HFF-Myc (cell line): Measurements from ENCODE around the gene EFNA4.

Experiments
- DNase-seq: peaks from one replicate; pipeline ENCODE4 v3.0.0-alpha.2; 2011; ENCODE audit warnings: low read depth; ENCODE audit errors: extremely low read depth
- H3K4me3 ChIP-seq: replicated peaks from 2 replicates; pipeline ENCODE4 v1.5.1; 2011; ENCODE audit warnings: low read depth, mild to moderate bottlenecking, control low read depth, low read length
- TF ChIP-seq, protein P1 (sequence below): IDR thresholded peaks from 2 replicates; pipeline ENCODE4 v1.5.1; 2012; ENCODE audit warnings: mild to moderate bottlenecking, low read depth, low read length, control low read depth; ENCODE audit errors: missing control alignments

EFNA4 gene

DNA sequence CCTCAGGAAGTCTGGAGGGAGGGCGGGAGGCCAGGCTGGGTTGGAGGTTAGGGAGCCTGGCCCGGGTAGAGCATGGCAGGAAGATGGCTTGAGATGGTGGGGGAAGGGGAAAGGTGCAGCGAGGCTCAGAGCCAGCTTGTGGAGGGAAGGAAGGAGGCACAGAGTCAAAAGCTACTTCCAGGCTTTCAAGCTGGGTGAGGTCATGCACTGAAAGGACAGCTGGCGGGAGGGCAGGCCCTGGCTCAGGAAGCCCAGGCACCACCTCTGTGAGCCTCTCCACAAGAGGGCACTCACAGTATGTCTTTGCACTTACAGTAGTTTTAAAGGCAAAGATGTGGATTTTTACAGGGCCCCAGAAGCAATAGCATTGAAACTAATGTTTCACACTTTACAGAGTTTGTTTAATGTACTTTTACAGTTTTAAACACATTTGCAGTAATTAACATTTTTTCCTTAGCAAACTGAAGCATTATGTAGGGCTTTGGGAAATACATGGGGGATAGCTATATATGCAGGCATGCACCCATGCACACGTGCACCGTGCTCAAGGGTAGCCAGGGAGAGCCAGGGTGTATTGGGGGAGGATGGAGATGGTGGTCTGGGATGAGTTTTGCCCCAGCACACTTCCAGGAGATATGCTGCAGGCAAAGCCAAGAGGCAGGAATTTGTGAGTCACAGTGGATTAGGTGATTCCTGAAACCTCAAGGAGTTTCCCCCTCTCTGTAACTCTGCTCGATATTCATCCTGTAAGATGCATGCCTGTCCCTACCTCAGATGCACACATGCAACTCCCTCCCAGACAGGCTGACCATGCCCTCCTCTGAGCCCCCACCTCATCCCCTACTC, 18.5 kb upstream of the EFNA4 start:
- H3K4me3 ChIP-seq, result no peak overlapping the region
- no peak for DNase-seq
- TF ChIP-seq, protein P1, sequence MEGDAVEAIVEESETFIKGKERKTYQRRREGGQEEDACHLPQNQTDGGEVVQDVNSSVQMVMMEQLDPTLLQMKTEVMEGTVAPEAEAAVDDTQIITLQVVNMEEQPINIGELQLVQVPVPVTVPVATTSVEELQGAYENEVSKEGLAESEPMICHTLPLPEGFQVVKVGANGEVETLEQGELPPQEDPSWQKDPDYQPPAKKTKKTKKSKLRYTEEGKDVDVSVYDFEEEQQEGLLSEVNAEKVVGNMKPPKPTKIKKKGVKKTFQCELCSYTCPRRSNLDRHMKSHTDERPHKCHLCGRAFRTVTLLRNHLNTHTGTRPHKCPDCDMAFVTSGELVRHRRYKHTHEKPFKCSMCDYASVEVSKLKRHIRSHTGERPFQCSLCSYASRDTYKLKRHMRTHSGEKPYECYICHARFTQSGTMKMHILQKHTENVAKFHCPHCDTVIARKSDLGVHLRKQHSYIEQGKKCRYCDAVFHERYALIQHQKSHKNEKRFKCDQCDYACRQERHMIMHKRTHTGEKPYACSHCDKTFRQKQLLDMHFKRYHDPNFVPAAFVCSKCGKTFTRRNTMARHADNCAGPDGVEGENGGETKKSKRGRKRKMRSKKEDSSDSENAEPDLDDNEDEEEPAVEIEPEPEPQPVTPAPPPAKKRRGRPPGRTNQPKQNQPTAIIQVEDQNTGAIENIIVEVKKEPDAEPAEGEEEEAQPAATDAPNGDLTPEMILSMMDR, result peak; percentile 77

DNA sequence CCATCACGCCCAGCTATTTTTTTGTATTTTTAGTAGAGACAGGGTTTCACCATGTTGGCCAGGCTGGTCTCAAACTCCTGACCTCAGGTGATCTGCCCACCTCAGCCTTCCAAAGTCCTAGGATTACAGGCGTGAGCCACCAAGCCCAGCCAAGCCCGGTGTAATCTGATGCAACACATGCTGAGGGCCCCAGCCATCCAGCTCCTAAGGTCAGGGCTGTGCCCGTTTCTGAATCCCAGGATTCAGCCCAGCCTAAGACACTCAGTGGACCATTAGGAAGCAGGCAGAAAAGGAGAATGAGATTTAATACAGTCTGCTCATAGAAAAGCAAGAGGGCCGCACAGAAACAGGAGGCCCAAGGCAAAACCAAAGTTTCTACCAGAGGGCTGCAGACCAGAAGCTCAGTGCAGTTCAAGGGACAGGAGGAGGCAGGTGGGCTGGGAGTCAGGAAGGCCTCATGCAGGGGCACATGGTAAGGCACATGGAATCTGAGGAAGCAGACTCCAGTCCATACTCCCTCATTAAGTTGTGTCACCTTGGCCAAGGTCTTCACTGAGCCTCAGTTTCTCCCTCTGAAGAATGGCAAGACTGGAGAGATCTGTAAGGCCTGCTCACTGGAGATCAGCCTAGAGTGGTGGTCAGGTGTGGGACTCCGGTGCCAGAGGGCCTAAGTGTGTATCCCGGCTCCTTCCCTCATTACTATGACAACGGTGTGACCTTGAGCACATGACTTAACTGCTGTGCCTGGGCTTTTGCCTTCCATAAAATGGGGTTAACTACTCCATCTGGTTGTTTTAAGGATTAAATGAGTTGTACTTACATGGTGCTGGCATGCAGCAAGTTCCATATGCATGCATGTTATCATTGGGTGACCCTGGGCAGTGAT, 14.8 kb upstream of the EFNA4 start:
- TF ChIP-seq, protein P1, result no peak
- no peak for DNase-seq
- no peak overlapping the region for H3K4me3 ChIP-seq

DNA sequence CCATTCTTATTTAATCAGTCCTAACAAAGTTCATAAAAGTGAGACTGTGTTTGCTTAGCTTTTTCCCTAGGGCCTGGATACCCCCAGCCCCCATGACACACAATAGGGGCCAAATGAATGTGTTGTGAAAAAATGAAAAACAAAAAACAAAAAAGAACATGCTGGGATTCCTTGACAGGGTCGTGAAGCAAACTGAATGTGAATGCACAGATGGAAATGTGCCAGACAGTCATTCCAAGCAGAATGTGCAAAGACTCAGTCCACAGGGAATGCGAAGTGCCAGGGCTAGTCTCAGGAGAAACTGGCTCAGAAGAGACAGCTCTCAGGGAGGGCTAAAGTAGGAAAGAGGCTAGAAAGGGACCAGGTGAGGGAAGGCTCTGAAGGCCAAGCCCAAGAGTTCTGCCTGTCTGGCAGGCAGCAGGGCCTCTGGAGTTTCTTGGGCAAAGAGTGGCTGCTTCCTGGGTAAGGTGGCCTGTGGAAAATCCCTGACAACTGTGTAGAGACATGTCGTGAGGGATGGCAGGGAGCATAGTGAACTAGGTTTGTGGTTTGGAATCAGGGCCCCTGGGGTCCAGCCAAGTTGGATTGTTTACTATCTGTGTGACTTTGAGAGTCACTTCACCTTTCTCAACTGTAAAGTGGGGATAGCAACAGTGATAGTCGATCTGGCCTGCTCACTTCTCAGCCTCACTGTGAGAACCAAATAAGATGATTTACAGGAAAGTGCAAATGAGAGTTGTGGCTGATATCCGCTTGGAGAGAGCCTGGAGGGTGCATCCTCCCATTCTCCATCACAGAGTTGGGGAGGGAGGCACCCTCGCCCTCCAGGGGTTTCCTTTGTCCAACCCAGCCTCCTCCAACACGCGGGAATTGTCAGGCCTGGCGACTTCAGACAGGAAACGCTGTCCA, 13.6 kb upstream of the EFNA4 start:
- TF ChIP-seq, protein P1, result no peak
- no peak for DNase-seq
- H3K4me3 ChIP-seq, result peak overlapping the region; percentile 89

DNA sequence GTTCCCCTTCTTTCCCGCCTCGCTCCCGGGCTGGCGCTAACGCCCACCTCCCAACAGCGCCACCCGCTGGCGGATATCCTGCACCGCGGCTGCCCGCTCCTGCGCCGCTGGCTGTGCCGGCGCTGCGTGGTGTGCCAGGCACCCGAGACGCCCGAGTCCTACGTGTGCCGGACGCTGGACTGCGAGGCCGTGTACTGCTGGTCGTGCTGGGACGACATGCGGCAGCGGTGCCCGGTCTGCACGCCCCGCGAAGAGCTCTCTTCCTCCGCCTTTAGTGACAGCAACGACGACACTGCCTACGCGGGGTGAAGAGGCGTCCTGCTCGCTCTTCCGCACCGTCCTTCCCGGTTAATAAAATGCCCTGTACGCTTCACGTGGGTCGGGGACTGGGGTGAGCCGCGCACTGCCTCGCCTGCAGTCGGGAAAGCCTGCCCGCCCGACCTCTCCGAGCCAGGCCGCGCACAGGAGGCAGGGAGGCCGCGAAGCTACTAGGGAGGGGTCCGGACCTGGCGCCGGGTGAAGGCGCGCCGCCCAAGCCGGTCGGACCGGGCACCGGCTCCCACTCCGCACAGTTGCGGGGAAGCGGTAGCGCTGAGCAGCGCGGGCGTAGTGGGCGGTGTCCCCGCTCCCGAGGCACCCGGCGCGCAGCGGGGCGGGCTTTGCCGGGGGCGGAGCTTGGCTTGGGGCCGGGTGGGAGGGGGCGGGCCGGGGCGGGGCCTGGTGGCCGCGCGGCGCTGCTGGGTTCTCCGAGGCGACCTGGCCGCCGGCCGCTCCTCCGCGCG, 12.8 kb upstream of the EFNA4 start, which contains the start of gene ADAM15:
Gene ADAM15 (plus strand): TSS at position 757 of the 782 bp plus-strand sequence. CDS start 71 bp downstream, outside the sequence.
- TF ChIP-seq, protein P1, result peak; percentile 89
- peak within 1 kb of the TSS; percentile 89 for H3K4me3 ChIP-seq
- DNase-seq, result peak; percentile 44

DNA sequence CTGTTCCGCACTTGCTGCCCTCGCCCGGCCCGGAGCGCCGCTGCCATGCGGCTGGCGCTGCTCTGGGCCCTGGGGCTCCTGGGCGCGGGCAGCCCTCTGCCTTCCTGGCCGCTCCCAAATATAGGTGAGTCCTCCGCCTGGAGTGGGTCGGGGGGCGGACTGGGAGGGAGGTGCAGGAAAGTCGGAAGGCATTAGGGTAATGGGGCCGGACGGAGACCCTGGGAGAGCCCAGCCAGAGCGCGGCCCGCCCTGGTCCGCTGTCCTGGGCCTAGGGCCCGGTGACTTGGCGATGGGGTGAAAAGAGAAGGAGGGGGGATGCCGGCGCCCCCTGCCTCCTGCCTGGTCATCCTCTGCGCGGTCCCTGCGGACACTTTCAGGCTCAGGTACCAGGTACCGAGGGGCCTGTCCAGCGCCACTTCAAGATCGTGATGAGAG, 12.2 kb upstream of the EFNA4 start:
- no peak for DNase-seq
- TF ChIP-seq, protein P1, result no peak
- H3K4me3 ChIP-seq, result peak overlapping the region; percentile 89
